ENCODE data around the gene SLU7. TPM values are rescaled to one million over a fixed set of nuclear protein-coding genes. Genes with fewer than 3 reads are reported as not detected.
A peak's percentile ranks its signal among the peaks of the same experiment; 100 is the strongest.

Gene SLU7
- total RNA-seq, 1 donor from 2014 or later = 41.2 TPM

- Histone ChIP-seq H3K36me3 (ENCODE audit: control insufficient read depth, insufficient read depth, low read length) (no peaks in the 10 kb centered on the region), H3K27me3 (ENCODE audit: control insufficient read depth, insufficient read depth, low read length) (no peaks in the 10 kb centered on the region), H3K4me3 (ENCODE audit: low read depth, low read length) (no peak overlapping the region)
- peak; percentile 17 for TF ChIP-seq CTCF (IDR thresholded peaks at IDR 0.05; ENCODE audit: insufficient read depth, low read length, poor library complexity, severe bottlenecking)
- DNase-seq (ENCODE audit: low read depth) = no peak
Measured at GRCh38 chr5:160460377-160461049, 41.6 kb upstream of the SLU7 start.

- no peak for TF ChIP-seq CTCF (IDR thresholded peaks at IDR 0.05; ENCODE audit: insufficient read depth, low read length, poor library complexity, severe bottlenecking)
- no peaks in the 10 kb centered on the region for H3K27me3 ChIP-seq (ENCODE audit: control insufficient read depth, insufficient read depth, low read length)
- no peak for DNase-seq (ENCODE audit: low read depth)
- no peak overlapping the region for H3K4me3 ChIP-seq (ENCODE audit: low read depth, low read length)
- no peaks in the 10 kb centered on the region for H3K36me3 ChIP-seq (ENCODE audit: control insufficient read depth, insufficient read depth, low read length)
Measured at GRCh38 chr5:160458806-160459800, 40.2 kb upstream of the SLU7 start.

GRCh38 chr5:160457252-160457651, 38.4 kb upstream of the SLU7 start:
- no peak for DNase-seq (ENCODE audit: low read depth)
- Histone ChIP-seq H3K27me3 (ENCODE audit: control insufficient read depth, insufficient read depth, low read length) (no peaks in the 10 kb centered on the region), H3K4me3 (ENCODE audit: low read depth, low read length) (no peak overlapping the region), H3K36me3 (ENCODE audit: control insufficient read depth, insufficient read depth, low read length) (no peaks in the 10 kb centered on the region)
- no peak for TF ChIP-seq CTCF (IDR thresholded peaks at IDR 0.05; ENCODE audit: insufficient read depth, low read length, poor library complexity, severe bottlenecking)

GRCh38 chr5:160456480-160457177, 37.7 kb upstream of the SLU7 start:
- Histone ChIP-seq H3K4me3 (ENCODE audit: low read depth, low read length) (no peak overlapping the region), H3K27me3 (ENCODE audit: control insufficient read depth, insufficient read depth, low read length) (no peaks in the 10 kb centered on the region), H3K36me3 (ENCODE audit: control insufficient read depth, insufficient read depth, low read length) (no peaks in the 10 kb centered on the region)
- no peak for TF ChIP-seq CTCF (IDR thresholded peaks at IDR 0.05; ENCODE audit: insufficient read depth, low read length, poor library complexity, severe bottlenecking)
- DNase-seq (ENCODE audit: low read depth) = no peak

GRCh38 chr5:160455600-160455999, 36.7 kb upstream of the SLU7 start:
- DNase-seq (ENCODE audit: low read depth) = no peak
- H3K36me3 ChIP-seq (ENCODE audit: control insufficient read depth, insufficient read depth, low read length) = no peaks in the 10 kb centered on the region
- H3K4me3 ChIP-seq (ENCODE audit: low read depth, low read length) = no peak overlapping the region
- no peaks in the 10 kb centered on the region for H3K27me3 ChIP-seq (ENCODE audit: control insufficient read depth, insufficient read depth, low read length)
- TF ChIP-seq CTCF (IDR thresholded peaks at IDR 0.05; ENCODE audit: insufficient read depth, low read length, poor library complexity, severe bottlenecking) = no peak

Measured in kidney epithelial cell (primary cell).